Measurements from ENCODE around the gene HIC2. TPM values are rescaled to one million over a fixed set of nuclear protein-coding genes. Genes with fewer than 3 reads are reported as not detected.
A peak's percentile ranks its signal among the peaks of the same experiment; 100 is the strongest.
"Not testable (repeated sequence)": the region's sequence is repeated elsewhere in the genome, so short reads cannot be mapped to it uniquely, and the experiment has no call there.

The HIC2 gene
- total RNA-seq, 1 experiment from 2014 or later, result 5.4 TPM

DNA sequence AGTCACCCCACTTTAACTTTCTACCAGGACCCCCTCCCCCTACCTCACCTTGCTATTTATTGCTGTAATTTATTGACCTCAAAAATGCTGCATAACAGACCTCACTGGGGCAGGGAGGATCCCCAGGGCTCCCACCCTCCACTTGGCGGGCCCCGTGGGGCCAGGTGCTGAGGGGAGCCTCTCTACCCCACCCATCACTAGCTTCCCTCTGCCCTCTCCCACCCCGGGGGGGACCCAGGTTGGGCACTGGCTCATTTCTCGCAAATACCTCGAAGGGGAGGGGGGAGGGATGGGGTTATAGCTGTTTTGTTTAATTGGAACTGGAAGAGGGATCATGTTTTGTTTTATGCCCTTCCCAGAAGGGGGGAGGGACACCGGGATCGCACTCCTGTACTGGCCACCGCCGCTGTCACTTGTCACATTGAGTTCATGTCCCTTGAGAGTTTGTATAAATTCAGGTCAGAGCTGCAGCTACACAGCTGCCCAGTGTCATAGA is 33.7 kb downstream of the HIC2 start:
- H3K27ac ChIP-seq, result no peak overlapping the region
- no peaks in the 10 kb centered on the region for H3K4me1 ChIP-seq (replicated peaks)
- no peak overlapping the region for H3K4me3 ChIP-seq
- DNase-seq (ENCODE audit: low read depth in 1 of 2, low spot score in 2 of 2), result peak in 1 of 2 experiments; percentile 37
- H3K27me3 ChIP-seq (replicated peaks), result no peaks in the 10 kb centered on the region
- H3K36me3 ChIP-seq, result peaks cover 19% of the 10 kb centered on the region
- no peaks in the 10 kb centered on the region for H3K9me3 ChIP-seq (replicated peaks)

DNA sequence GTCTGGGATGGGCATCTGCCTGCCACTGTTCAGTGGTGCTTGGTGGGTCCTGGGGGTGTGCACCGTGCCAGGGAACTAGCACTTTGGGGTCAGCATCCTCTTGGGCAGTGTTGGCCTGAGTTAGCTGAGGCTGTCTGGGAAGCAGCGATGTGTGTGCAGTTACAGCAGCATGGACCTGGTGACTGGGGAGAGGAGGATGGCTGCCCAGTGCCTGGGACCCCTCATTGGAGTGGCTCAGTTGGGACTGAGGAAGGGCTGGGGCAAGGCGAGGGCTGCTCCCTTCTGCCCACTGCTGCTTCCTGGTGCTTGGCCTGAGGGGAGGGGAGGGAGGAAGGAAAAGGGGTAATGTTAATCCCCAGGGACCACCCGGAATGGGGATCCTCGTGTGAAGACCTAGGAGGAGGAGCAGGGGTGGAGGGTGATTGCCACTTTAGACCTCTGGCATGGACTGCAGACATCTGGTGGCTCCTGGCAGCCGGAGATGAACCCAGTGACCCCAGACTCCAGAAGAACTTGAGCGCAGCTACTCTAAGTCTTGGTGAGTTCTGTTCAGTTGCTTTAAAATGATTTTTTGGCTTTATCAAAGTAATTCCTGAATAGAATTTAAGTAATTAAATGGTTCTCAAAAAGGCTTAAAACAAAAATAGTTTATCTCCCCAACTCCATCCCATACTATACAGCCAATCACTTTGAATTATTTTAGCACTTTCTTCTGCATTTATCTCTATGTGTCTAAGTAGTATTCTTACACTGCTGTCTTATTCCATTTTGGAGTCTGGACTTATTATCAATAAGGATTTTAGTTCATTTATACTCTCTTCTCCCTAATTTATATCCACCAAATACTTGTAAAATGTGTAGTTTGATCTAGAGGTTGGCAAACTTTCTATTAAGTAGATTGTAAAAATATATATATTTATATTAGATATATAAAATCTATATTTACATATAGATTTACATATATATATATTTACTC is 34.7 kb downstream of the HIC2 start:
- H3K27ac ChIP-seq, result no peak overlapping the region
- no peaks in the 10 kb centered on the region for H3K9me3 ChIP-seq (replicated peaks)
- H3K4me3 ChIP-seq, result no peak overlapping the region

DNA sequence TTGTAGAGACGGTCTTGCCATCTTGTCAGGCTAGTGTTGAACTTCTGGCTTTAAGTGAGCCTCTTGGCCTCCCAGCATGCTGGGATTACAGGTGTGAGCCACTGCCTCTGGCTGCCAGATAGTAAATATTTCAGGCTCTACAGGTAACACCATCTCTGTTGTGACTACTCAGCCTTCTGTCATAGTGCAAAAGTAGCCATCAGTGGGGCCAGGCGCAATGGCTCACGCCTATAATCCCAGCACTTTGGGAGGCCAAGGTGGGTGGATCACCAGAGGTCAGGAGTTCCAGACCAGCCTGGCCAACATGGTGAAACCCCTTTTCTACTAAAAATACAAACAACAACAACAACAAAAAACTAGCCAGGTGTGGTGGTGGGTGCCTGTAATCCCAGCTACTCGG is 35.5 kb downstream of the HIC2 start:
- H3K36me3 ChIP-seq; H3K9me3 ChIP-seq (replicated peaks); H3K27ac ChIP-seq; H3K27me3 ChIP-seq (replicated peaks); H3K4me1 ChIP-seq (replicated peaks); H3K4me3 ChIP-seq; DNase-seq (ENCODE audit: low read depth in 1 of 2, low spot score in 2 of 2): not testable (repeated sequence)

More for the DNA sequence above, 34.7 kb downstream of the HIC2 start:
- H3K36me3 ChIP-seq, result peaks cover 10% of the 10 kb centered on the region
- no peaks in the 10 kb centered on the region for H3K27me3 ChIP-seq (replicated peaks)
- peak in 1 of 2 experiments; percentile 28 for DNase-seq (ENCODE audit: low read depth in 1 of 2, low spot score in 2 of 2)
- H3K4me1 ChIP-seq (replicated peaks), result peaks cover under 1% of the 10 kb centered on the region; the same call in 1 of the 2 replicates

DNA sequence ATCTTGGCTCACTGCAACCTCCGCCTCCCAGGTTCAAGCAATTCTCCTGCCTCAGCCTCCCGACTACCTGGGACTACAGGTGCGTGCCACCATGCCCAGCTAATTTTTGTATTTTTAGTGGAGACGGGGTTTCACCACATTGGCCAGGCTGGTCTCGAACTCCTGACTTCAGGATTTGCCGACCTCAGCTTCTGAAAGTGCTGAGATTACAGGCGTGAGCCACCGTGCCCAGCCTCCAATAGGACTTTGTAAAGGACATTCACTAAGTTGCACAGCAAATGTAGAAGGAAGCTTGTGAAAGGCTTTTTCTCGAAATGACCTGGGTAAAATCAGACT is 37.8 kb downstream of the HIC2 start:
- H3K9me3 ChIP-seq (replicated peaks); H3K27me3 ChIP-seq (replicated peaks); H3K4me1 ChIP-seq (replicated peaks); H3K27ac ChIP-seq; DNase-seq (ENCODE audit: low read depth in 1 of 2, low spot score in 2 of 2); H3K36me3 ChIP-seq; H3K4me3 ChIP-seq: not testable (repeated sequence)

DNA sequence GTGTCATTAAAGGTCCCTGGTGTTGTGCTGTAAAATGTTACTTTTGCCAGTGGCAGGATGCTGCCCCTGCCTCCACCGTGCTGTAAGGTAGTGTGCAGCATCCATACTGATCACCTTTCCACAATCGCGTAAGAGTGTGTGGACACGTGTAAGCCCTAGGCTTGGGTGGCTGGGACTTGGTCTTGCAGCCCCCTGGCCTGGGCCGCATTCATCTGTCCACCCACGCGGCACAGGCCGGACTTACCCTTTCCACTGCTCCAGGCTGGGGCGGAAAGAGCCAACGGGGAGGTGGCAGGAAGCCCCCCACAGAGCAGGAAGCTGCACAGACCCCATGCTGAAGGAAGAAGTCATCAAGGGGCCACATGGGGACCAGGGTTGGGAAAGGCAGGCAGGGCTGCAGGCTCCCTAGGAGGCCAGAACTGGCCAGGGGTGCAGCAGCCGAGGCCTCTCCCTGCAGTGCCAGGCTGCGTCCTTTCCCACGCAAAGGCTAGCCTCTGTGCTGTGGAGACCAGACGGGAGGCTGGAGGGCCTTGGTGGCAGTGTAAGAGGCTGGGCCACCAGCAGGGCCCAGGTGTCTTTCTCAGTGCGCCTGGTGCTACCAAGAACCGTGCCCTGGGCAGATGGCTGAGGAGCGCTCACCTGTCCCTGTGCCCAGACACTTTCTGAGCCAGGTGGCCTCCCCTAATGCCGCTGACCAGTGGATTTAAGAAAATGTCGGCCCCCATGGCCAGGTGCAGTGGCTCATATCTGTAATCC is 38.3 kb downstream of the HIC2 start:
- no peaks in the 10 kb centered on the region for H3K27me3 ChIP-seq (replicated peaks)
- no peaks in the 10 kb centered on the region for H3K36me3 ChIP-seq
- H3K4me1 ChIP-seq (replicated peaks), result peaks cover 4% of the 10 kb centered on the region
- H3K9me3 ChIP-seq (replicated peaks), result no peaks in the 10 kb centered on the region
- DNase-seq (ENCODE audit: low read depth in 1 of 2, low spot score in 2 of 2), result peak in 1 of 2 experiments; percentile 42
- H3K27ac ChIP-seq, result no peak overlapping the region
- H3K4me3 ChIP-seq, result no peak overlapping the region

DNA sequence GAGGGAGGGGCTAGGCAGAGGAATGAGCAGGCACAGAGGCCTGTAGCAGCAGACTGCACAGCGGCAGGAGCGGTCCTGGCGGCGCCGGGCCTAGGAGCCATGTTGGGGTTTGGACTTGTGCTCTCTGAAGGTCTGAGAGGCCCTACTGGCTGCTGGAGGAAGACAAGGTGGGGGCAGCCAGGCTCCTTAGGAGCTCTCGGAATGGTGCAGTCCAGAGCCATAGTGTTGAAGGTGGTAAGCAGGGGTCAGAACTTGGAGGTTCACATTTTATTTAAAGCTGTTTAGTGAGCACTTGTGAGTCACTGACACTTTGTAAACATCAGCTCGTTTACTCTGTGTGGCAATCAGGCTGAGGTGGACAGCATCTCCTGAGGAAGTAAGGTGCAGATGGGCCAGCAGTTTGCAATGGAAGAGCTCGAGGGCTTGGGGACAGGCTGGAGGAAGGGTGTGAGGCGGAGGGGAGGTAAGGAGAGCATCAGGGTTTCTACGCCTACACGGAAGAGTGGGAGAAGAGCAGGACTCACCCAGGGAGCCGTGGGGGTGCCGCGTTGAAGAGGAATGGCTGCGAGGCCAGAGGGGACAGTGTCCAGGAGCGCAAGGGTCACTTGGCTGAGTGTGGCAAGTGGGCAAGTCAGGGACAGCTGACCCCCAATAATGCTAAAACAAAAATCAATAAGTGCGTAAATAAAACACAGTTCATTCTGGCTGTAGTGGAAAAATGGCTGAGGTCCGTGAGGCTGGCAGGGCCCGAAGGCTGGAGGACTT is 40.0 kb downstream of the HIC2 start:
- H3K4me3 ChIP-seq, result no peak overlapping the region
- H3K9me3 ChIP-seq (replicated peaks), result no peaks in the 10 kb centered on the region
- no peaks in the 10 kb centered on the region for H3K27me3 ChIP-seq (replicated peaks)
- H3K27ac ChIP-seq, result no peak overlapping the region
- H3K4me1 ChIP-seq (replicated peaks), result peaks cover 4% of the 10 kb centered on the region
- H3K36me3 ChIP-seq, result no peaks in the 10 kb centered on the region
- DNase-seq (ENCODE audit: low read depth in 1 of 2, low spot score in 2 of 2), result peak in 1 of 2 experiments; percentile 41

DNA sequence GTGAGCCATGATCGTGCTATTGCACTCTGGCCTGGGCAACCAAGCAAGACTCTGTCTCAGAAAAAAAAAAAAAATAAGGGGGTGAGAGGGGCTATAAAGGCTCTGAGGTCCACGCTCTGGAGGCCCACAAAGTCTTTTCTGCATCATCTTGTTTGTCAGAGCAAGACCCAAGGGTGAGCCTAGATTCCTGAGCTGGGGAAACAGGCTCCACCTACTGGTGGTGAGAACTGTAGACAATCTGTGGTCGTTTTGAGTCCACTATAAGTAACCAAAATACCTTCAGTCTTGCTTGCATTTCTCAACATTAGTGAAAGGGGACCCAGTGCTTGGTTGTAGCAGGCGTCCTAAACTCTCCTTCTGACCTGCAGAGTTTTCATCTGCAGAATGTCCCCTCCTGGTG is 45.5 kb downstream of the HIC2 start:
- H3K9me3 ChIP-seq (replicated peaks); H3K36me3 ChIP-seq; H3K27ac ChIP-seq; H3K27me3 ChIP-seq (replicated peaks); H3K4me1 ChIP-seq (replicated peaks); DNase-seq (ENCODE audit: low read depth in 1 of 2, low spot score in 2 of 2); H3K4me3 ChIP-seq: not testable (repeated sequence)

DNA sequence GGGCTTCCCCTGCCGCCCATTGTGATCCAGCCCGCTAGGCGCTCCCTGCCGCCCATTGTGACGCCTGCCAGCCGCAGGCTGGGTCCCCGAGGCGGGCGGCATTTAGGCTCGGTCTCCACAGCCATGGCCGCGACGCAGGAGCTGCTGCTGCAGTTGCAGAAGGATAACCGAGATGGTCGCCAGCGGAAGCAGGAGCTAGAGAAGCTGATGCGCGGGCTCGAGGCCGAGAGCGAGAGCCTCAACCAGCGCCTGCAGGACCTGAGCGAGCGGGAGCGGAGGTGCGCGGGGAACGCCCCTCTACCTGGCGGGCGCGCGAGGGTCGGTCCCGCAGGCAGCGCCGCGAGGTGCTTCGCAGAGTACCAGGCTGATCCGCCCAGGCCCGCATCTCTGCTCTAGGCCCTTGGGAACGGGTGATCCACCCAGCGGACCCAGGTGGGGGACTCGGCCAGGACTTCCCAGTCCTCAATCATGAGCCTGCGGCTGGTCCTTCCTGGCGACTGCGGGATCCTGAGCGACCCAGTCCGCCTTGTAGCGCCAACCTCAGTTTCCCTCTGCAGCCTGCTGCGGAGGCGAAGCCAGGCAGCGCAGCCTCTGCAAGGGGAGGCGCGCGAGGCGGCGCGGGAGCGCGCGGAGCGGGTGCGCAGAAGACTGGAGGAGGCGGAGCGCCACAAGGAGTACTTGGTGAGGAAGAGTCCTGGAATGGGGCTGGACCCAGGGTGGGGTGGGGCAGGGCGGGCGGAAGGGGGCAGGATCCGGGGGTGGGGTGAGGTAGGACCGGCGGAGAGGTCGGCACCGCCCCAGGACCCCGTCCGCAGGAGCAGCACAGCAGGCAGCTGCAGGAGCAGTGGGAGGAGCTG is 50.4 kb downstream of the HIC2 start, which contains the start of gene TMEM191C:
Gene TMEM191C (plus strand): TSS at position 51 of the 857 bp plus-strand sequence. CDS start 73 bp downstream, at position 124.
- H3K4me1 ChIP-seq (replicated peaks); H3K27ac ChIP-seq; H3K36me3 ChIP-seq; H3K9me3 ChIP-seq (replicated peaks); DNase-seq (ENCODE audit: low read depth in 1 of 2, low spot score in 2 of 2); H3K27me3 ChIP-seq (replicated peaks); H3K4me3 ChIP-seq: not testable (repeated sequence)

DNA sequence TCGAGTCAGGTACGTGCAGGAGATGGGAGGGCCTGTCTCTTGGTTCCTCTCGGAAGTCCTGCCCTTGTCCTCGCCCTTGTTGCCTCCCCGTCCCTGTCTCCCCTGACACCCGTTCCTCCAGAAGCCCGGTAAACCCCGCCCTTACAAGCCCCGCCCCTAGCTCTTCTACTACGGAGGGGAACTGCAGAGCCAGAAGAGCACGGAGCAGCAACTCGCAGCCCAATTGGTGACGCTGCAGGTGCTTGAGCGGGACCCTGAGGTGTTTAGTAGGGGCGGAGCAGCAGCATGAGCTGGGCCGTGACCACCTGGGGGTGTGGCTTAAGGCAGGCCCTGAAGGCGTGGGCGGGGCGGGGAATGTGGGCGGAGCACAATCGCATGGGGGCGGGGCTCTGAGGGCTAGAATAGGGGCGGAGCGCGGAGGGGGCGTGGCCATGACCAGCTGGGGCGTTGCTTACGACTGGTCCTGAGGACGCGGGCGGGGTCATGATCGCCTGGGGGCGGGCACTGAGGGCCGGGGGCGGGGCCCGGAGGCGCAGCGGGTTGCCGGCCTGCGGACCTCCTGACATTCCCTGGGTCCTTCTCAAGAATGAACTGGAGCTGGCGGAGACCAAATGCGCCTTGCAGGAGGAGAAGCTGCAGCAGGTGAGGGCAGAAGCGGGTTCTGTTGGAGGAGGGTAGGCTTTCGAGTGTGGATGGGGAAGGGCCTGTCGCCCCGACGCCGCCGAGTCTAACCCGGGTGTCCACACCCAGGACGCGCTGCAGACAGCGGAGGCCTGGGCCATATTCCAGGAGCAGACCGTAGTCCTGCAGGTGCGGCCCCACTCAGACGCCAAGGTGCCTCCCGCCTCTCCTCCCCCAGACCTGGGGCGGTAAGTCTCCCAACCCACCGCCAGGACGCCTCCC is 51.3 kb downstream of the HIC2 start:
- not testable (repeated sequence) for H3K36me3 ChIP-seq; H3K4me1 ChIP-seq (replicated peaks); H3K27me3 ChIP-seq (replicated peaks); H3K27ac ChIP-seq; H3K9me3 ChIP-seq (replicated peaks); H3K4me3 ChIP-seq
- peak; percentile 88 to 89 for DNase-seq (ENCODE audit: low read depth in 1 of 2, low spot score in 2 of 2)

DNA sequence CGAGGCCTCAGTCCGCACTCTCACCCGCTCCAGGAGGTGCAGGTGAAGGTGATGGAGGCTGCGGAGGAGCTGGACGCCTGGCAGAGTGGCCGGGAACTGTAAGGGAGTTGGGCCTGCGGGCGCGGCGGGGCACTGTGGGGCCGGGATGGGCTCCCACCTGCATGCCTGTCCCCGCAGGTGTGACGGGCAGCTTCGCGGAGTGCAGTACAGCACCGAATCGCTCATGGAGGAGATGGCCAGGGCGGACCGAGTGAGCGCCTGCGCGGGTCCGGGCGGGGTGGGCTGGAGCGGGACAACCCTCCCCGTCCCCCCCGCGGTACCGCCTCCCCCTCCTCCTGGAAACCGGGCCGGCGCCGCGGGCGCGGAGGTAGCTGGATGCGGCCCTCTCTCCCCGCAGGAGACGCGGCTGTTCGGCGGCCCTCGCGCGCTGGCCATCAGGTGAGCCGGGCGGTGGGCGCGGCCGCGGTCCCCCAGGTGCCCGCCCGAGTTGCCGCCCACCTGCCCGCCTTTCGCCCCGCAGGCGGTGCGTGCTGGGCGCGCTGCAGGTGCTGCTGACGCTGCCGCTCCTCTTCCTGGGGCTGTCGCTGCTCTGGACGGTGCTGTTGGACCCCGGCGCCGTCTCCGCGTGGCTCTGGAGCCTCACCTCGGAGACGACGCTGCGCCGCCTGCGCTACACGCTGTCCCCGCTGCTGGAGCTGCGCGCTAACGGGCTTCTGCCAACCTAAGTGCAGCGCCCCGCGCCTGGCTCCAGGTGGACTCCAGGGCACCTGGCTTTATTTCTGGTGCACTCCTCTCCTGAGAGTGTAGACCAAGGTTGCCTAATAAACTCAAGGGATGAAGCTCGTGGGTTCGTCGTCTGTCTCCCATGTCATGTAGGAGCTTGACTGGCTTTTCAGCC is 52.2 kb downstream of the HIC2 start:
- not testable (repeated sequence) for H3K36me3 ChIP-seq; H3K4me1 ChIP-seq (replicated peaks); H3K9me3 ChIP-seq (replicated peaks); DNase-seq (ENCODE audit: low read depth in 1 of 2, low spot score in 2 of 2); H3K27me3 ChIP-seq (replicated peaks); H3K4me3 ChIP-seq; H3K27ac ChIP-seq

DNA sequence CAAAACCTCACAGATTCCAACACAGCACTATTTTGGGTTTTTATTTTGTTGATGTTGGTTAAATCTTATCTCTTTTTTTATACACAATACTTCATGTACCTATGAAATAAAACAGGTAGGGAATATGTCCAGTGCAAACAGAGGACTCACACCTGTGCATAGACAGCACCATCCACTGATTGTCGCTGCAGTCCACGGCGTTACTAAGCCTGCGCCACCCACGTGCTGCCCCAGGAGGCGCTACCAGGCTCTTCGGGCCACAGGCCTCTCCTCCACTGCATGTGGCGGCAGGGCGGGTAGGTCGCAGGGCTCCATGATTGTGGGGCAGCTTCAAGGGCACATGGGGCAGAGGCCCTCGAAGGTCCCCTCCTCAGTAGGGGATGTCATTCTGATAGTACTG is 55.8 kb downstream of the HIC2 start:
- not testable (repeated sequence) for H3K4me3 ChIP-seq; H3K27me3 ChIP-seq (replicated peaks); H3K4me1 ChIP-seq (replicated peaks); DNase-seq (ENCODE audit: low read depth in 1 of 2, low spot score in 2 of 2); H3K27ac ChIP-seq; H3K36me3 ChIP-seq; H3K9me3 ChIP-seq (replicated peaks)

Data from SJSA1 (cell line).